Heart right ventricle (tissue), 16 donors: ENCODE results near the gene MT1B. TPM values are rescaled to one million over a fixed set of nuclear protein-coding genes. Genes with fewer than 3 reads are reported as not detected.
"Not testable (repeated sequence)": the region's sequence is repeated elsewhere in the genome, so short reads cannot be mapped to it uniquely, and the experiment has no call there.

ENCODE experiments used
- ATAC-seq, 8 donors: fragments of 200-7000 bp; cut with Tn5 transposase; one replicate each; pipeline ENCODE4 v1.9.1; 2020; ENCODE audit warnings: mild to moderate bottlenecking in 8 of 8, moderate library complexity in 8 of 8, moderate number of reproducible peaks in 1 of 8
- DNase-seq, 2 donors: peaks; one replicate each; pipeline ENCODE4 v3.0.0-alpha.2; 2020
- H3K27ac ChIP-seq, 10 donors: fragments of 200-600 bp; sonication (generic) in 2 of 10; one replicate each; pipeline versions ENCODE4 v1.5.0 to v1.8.0; 2020 to 2022; ENCODE audit warnings: mild to moderate bottlenecking in 3 of 10
- H3K27me3 ChIP-seq, 7 donors: fragments of 200-600 bp; one replicate each; pipeline ENCODE4 v1.8.0; 2021 to 2022; ENCODE audit warnings: mild to moderate bottlenecking in 2 of 7
- H3K36me3 ChIP-seq, 9 donors: fragments of 200-600 bp; sonication (generic) in 1 of 9; one replicate each; pipeline versions ENCODE4 v1.5.0 to v1.8.0; 2020 to 2022; ENCODE audit warnings: mild to moderate bottlenecking in 2 of 9
- H3K4me1 ChIP-seq, 9 donors: fragments of 200-600 bp; sonication (generic) in 1 of 9; one replicate each; pipeline versions ENCODE4 v1.5.0 to v1.8.0; 2020 to 2022; ENCODE audit warnings: mild to moderate bottlenecking in 4 of 9
- H3K4me3 ChIP-seq, 10 donors: fragments of 200-600 bp; sonication (generic) in 2 of 10; one replicate each; pipeline versions ENCODE4 v1.5.0 to v1.8.0; 2020 to 2022; ENCODE audit warnings: mild to moderate bottlenecking in 7 of 10, moderate library complexity in 2 of 10
- H3K9me3 ChIP-seq, 11 donors: fragments of 200-600 bp in 10 of 11; sonication (generic) in 2 of 11; one replicate each; pipeline versions ENCODE4 v1.5.0 to v1.8.0; 2013 to 2022; ENCODE audit warnings: mild to moderate bottlenecking in 2 of 11, control low read depth in 1 of 11, moderate library complexity in 1 of 11
- WGBS, 2 donors: extraction: QIAGEN DNeasy Blood & Tissue Kit; methylation state at CpG; one replicate each; pipeline ENCODE4 v1.1.7; 2013; ENCODE audit warnings: inconsistent platforms in 1 of 2; 5-methylcytosine and 5-hydroxymethylcytosine counted together
- intact Hi-C, 10 donors: fragments of 100-400 bp; cut with DNase I; formaldehyde crosslinking; loops; one replicate each; pipeline versions ENCODE4 v1.11.1 to v1.14.2; 2022
- polyA plus RNA-seq, 2 donors: library from polyadenylated mRNA; stranded (reverse); fragments of 200-250 nt; gene quantifications; one replicate each; pipeline ENCODE4 v1.2.3, GENCODE V29; 2013
- total RNA-seq, 10 donors: library from RNA; stranded (reverse); fragmentation: NEBNext Ultra II Directional in 3 of 10; extraction: Animal tissue kit (Norgen Biotek cat#: 25700) in 3 of 10; gene quantifications; one replicate each; pipeline versions ENCODE4 v1.2.1 to v1.2.4, GENCODE V29; 2021 to 2023
- TF ChIP-seq, protein P1 (sequence below), 9 donors: fragments of 200-600 bp; sonication (generic) in 2 of 9; IDR thresholded peaks; one replicate each; pipeline versions ENCODE4 v1.5.0 to v1.8.0; 2021 to 2022; ENCODE audit warnings: antibody characterized with exemption in 9 of 9, mild to moderate bottlenecking in 5 of 9, moderate library complexity in 1 of 9
- donor health status: Arrhythmogenic right ventricular cardiomyopathy.
- donor health status: ischemic (EF 13 %, LVEDD 7.1; RV severe dilation, severe dysfunction).
- donor health status: healthy with polysubstance abuse.
- donor health status: DM: no; HTN: yes; CAD: no.
- donor health status: DM: no; HTN: no; CAD: no.
- donor health status: ischemic (EF 25% LVEDD 6.9; RV normal size, moderate dysfunction).
- donor health status: ischemic (EF 25% LVEDD 5.7; RV mildly dilated, moderate dysfunction).
- donor health status: healthy.
- donor health status: DM: yes; HTN: yes; CAD: no.
- donor health status: Ischemic cardiomyopathy.
- donor health status: ischemic (EF 35%, LVEDD 5.7; RV mildly dilated, moderate dysfunction).
- donor health status: nonischemic (EF 11% LVEDD 7.7; RV severe dilation, severe dysfunction).
- donor health status: DM: yes; HTN: yes; CAD: no.
- donor health status: PGD.
- donor health status: ischemic (EF 29% LVEDD 5.4; RV normal size, mild dysfunction).
- donor health status: nonischemic (EF 23%, LVEDD 6.1; RV moderate dilation, normal function).

MT1B gene
- total and polyA plus RNA-seq, 12 donors, result not detected

DNA sequence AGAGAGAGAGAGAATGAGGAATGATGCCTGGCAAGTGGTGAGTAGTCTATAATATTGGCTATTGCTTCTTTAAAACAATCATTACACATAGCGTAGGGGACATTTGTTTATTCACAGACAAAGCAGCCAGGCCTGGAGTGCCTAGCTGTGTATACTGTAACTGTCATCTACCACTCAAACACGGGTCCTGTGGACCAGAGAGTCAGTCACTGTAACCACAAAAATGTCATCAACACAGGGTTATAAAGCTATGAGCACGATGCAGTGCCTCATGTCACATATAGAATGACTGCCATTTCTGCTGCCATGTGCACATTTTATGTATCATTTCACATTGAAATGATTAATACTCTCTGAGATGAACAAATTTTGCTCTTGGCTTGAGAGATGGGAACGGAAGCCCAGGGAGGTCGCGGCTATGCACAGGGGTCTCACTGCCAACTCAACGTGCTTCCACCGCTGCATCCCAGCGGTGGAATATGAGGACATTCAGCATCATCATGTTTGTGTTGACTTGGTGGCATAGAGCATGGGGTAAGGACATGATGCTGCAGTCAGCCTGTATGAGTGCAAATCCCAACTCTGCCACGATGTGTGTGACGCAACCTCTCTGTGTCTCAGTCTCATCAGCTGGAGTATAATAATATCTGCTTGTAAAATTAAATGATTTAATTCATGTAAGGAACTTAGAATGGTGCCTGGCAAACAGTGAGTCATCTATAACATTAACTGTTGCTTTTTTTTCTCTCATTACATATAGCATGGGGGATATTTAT is 21.3 kb downstream of the MT1B start:
- no peaks in the 10 kb centered on the region for H3K36me3 ChIP-seq
- peaks cover 0 to 25% (median 14%) of the 10 kb centered on the region in 9 donors for H3K4me1 ChIP-seq
- no peaks in the 10 kb centered on the region for H3K9me3 ChIP-seq
- ATAC-seq, result no peak
- intact Hi-C loops, result loop anchor here in 1 of 10 donors (2.0 kb wide), 1 partner anchor 30 kb away; no protein-coding TSS in a partner anchor
- no peak overlapping the region for H3K4me3 ChIP-seq
- DNase-seq, result no peak
- H3K27ac ChIP-seq, result no peak overlapping the region
- WGBS, 2 donors, result 88 to 91% methylated on average over 11 of the region's 11 CpGs
- H3K27me3 ChIP-seq, result peaks cover 6 to 89% (median 62%) of the 10 kb centered on the region in 7 donors
- TF ChIP-seq, protein P1, sequence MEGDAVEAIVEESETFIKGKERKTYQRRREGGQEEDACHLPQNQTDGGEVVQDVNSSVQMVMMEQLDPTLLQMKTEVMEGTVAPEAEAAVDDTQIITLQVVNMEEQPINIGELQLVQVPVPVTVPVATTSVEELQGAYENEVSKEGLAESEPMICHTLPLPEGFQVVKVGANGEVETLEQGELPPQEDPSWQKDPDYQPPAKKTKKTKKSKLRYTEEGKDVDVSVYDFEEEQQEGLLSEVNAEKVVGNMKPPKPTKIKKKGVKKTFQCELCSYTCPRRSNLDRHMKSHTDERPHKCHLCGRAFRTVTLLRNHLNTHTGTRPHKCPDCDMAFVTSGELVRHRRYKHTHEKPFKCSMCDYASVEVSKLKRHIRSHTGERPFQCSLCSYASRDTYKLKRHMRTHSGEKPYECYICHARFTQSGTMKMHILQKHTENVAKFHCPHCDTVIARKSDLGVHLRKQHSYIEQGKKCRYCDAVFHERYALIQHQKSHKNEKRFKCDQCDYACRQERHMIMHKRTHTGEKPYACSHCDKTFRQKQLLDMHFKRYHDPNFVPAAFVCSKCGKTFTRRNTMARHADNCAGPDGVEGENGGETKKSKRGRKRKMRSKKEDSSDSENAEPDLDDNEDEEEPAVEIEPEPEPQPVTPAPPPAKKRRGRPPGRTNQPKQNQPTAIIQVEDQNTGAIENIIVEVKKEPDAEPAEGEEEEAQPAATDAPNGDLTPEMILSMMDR (IDR thresholded peaks at IDR 0.05), result no peak

DNA sequence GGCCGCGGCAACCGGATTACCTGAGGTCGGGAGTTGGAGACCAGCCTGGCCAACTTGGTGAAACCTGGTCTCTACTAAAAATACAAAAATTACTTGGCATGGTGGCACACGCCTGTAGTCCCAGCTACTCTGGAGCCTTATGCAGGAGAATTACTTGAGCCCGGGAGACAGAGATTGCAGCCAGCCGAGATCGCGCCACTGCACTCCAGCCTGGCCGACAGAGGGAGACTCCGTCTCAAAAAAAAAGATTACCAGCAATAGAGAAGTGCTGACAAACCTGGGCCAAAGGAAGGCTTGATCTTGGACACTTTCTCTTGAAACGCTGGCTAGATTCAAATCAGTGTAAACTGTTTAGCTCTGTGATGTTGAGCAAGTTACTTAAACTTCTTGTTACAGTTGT is 22.2 kb downstream of the MT1B start:
- intact Hi-C loops, result loop anchor here in 2 of 10 donors (1.0 to 2.0 kb wide), 2 partner anchors 28 to 29 kb away; no protein-coding TSS in a partner anchor
- H3K36me3 ChIP-seq, result no peaks in the 10 kb centered on the region
- peak in 5 of 8 donors; percentile 38 to 66 (median 50) for ATAC-seq
- TF ChIP-seq, protein P1 (IDR thresholded peaks at IDR 0.05), result peak; percentile 35 to 68 (median 61)
- no peak overlapping the region for H3K4me3 ChIP-seq
- DNase-seq, result no peak
- 41 to 42% methylated on average over 12 of the region's 12 CpGs for WGBS, 2 donors
- H3K27ac ChIP-seq, result no peak overlapping the region
- H3K27me3 ChIP-seq, result peaks cover 6 to 80% (median 53%) of the 10 kb centered on the region in 7 donors
- H3K9me3 ChIP-seq, result no peaks in the 10 kb centered on the region
- H3K4me1 ChIP-seq, result peaks cover 0 to 19% (median 14%) of the 10 kb centered on the region in 9 donors

DNA sequence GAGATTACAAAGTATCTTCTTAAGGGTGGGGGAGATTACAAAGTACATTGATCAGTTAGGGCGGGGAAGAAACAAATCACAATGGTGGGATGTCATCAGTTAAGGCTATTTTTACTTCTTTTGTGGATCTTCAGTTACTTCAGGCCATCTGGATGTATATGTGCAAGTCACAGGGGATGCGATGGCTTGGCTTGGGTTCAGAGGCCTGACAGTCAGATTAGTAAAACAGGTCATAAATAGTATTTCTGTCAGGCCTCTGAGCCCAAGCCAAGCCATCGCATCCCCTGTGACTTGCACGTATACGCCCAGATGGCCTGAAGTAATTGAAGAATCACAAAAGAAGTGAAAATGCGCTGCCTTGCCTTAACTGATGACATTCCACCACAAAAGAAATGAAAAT is 22.9 kb downstream of the MT1B start:
- not testable (repeated sequence) for H3K36me3 ChIP-seq, DNase-seq, H3K27ac ChIP-seq, H3K9me3 ChIP-seq, ATAC-seq, H3K4me3 ChIP-seq
- peaks cover 0 to 15% (median 10%) of the 10 kb centered on the region in 9 donors for H3K4me1 ChIP-seq
- H3K27me3 ChIP-seq, result peaks cover 6 to 73% (median 47%) of the 10 kb centered on the region in 7 donors
- intact Hi-C loops, result loop anchor here in 1 of 10 donors (1.0 kb wide), 1 partner anchor 28 kb away; no protein-coding TSS in a partner anchor
- WGBS, 2 donors, result 73 to 85% methylated on average over 6 of the region's 6 CpGs

DNA sequence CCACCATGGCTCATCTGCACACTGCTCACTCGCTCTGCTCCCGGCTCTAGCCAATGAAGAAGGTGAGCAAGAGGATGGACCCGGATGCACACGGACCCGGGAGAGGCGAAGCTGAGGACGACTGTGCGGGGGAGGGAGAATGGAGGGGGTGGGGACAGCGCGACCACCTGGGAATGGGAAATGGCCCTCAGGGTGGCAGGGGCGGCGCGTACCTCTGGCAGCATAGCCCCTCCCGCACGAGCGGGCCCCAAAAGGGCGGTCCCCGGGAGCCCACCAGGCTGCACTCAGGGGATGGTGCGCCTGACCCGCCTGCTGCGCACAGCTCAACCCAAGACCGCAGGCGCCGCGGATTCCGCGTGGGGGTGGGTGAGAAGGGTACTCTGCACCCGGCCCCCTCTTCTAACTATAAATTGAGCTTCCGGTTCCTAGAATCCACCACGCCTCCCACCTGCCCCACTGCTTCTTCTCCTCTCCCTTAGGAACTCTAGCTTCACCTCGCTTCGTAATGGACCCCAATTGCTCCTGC is 24.1 kb downstream of the MT1B start:
- ATAC-seq, result peak in 4 of 8 donors; percentile 7 to 46 (median 33)
- intact Hi-C loops, result no loop called here
- no peaks in the 10 kb centered on the region for H3K9me3 ChIP-seq
- H3K27ac ChIP-seq, result no peak overlapping the region
- DNase-seq, result no peak
- TF ChIP-seq, protein P1 (IDR thresholded peaks at IDR 0.05), result no peak
- no peaks in the 10 kb centered on the region for H3K36me3 ChIP-seq
- peaks cover 0 to 61% (median 35%) of the 10 kb centered on the region in 7 donors for H3K27me3 ChIP-seq
- WGBS, 2 donors, result 5 to 9% methylated on average over 32 of the region's 32 CpGs
- H3K4me1 ChIP-seq, result peaks cover 0 to 21% (median 9%) of the 10 kb centered on the region in 9 donors
- H3K4me3 ChIP-seq, result peak overlapping the region in 9 of 10 donors; percentile 6 to 37 (median 30)
